Myocyte (in vitro differentiated cells): ENCODE results near the gene EFNA2. TPM values are rescaled to one million over a fixed set of nuclear protein-coding genes. Genes with fewer than 3 reads are reported as not detected.
A peak's percentile ranks its signal among the peaks of the same experiment; 100 is the strongest.
"Not testable (repeated sequence)": the region's sequence is repeated elsewhere in the genome, so short reads cannot be mapped to it uniquely, and the experiment has no call there.

Experiments used
- DNase-seq: peaks from one replicate; pipeline ENCODE4 v3.0.0-alpha.2; 2012; ENCODE audit warnings: low read depth
- total RNA-seq: library from RNA; depleted of rRNA; stranded (reverse); fragments of >200 nt; gene quantifications from 2 replicates; pipeline ENCODE4 v1.2.3, GENCODE V29; 2014

Gene EFNA2
- total RNA-seq, 1 donor from 2014 or later: not detected

DNA sequence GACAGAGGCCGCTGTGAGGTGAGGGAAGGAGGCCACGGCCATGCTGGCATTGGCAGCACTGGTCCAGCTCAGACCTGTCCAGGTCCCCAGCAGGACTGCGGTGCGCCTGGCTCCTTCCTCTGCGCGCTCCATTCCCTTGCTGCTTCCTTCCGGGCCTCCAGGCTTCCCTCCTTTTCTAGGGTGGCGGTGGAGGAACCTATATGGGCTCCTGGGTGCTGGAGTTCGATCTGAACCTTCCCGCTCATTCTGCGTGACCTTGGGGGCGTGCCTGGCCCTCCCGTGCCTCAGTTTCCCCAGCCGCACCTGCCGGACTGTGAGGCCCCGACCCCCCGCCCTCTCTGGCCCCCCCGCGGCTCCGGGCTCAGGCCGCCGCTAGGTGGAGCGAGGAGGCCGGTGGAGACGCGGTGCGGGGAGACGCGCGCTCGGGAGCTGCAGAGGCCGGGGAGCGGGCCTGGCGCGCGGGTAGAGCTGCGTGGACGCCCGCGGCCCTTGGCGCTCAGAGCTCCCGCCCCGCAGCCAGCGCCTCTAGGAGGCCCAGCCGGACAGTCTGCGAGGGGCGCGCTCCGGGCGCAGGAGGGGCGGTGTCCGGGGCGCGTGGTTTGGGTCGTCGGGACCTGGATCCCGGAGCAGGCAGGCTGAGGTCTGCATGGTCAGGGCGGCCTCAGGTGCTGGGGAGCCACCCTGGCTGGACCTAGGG is 29.9 kb downstream of the EFNA2 start:
- peak; percentile 40 for DNase-seq

DNA sequence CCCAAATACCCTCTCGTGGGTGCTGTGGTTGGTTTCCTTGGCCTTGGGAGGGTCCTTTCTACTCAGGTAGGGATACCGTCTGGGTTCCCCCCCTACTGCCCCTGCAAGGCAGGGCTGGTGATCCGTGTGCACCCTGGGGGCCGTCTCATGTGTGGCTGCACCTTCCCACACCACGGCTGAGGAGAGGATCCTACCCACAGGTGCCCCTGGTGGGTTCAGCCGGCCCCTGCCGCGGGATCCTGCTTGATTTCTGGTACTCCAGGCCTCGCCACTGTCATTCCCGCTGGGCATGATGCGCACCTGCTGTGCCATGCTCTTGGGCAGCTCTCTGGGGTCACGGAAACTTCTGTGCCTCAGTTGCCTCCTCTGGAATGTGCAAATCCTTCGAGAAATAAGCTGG is 30.8 kb downstream of the EFNA2 start:
- no peak for DNase-seq

DNA sequence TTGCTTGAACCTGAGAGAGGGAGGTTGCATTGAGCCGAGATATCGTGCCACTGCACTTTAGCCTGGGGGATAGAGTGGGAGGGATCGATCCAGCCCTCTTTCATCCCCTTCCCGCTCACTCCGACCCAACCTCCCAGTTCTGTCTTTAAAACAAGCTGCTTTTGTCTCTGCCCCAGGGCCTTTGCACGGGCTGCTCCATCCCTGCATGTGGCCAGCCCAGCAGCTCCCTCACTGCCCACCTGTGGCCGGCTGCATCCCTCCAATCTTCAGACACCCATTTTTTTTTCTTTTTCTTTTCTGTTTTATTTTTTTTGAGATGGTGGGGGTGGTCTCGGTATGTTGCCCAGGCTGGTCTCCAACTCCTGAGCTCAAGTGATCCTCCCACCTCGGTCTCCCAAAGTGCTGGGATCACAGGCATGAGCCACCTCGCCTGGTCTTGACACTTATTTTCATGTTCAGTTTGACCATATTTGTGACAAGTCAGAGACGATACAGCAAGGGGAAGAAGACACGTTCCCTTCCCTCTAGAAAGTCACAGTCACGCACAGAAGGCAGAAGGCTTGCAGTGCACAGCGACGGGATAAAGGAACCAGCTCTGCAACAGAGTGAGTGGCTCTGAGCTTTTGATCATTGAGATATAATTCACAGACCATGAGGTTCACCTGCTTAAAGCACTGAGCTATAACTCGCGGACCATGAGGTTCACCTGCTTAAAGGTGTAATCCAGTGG is 31.8 kb downstream of the EFNA2 start:
- DNase-seq: no peak

DNA sequence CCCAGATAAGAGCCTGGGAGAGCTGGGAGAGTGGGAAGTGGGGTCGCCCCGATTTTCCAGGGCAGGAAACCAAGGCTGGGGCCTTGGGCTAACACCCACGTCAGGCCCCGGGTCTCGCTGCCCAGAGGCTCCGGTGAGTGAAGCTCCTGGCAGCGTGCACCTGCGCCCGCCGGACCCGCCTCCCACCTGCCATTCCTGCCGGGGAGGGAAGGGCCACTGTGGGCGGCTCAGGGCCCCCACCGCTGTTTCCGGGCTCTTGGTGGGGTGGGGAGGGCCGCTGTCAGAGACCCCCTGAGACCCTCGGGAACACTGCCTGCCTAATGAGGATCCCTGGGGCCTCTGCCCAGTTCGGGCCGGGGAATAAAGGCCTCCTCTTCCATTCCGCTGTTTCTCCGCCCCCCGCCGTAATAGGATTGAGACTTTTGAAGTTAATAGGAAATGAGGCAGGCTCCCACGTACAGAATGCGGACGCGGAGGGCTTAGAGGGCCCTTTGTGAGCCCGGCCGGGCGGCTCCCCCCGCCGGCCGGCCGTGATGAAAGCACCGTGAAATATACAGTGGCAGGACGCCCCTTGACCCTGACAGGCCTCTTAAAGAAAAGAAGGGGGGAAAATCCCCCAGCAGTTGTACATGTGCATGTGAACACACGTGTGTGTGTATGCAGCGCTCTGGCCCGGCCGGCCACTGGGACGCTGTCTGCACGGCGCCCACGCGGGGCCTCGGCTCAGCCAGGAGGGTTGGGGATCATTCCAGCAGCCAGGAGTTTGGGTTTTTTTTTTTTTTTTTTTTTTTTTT is 33.2 kb downstream of the EFNA2 start:
- DNase-seq: no peak

DNA sequence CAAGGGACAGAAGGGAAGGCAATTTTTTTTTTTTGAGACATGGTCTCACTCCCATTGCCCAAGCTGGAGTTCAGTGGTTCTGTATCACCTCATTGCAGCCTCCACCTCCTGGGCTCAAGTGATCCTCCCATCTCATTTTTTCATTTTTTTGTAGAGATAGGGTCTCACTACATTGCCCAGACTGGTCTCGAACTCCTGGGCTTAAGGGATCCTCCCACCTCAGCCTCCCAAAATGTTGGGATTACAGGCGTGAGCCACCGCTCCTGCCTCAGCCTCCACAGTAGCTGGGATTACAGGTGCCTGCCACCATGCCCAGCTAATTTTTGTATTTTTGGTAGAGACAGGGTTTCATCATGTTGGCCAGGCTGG is 34.6 kb downstream of the EFNA2 start:
- DNase-seq: not testable (repeated sequence)

DNA sequence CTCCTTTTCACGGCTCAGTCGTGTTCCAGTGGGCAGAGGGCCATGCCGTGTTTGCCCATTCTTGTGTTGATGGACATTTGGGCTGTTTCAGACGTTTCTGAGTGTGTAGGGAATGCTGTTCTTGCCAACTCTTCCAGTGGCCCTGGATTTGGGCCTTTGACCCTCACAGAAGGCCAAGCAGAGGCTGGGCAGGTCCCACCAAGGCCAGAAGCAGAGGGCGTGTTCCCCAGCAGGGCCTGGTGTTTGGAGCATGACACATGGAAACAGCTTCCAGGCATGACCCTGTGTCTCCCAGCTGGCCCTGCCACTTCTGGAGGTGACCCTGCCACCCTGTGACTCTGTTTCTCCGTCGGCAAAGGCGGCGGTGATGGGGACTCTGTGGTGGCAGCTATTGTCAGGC is 35.9 kb downstream of the EFNA2 start:
- DNase-seq: no peak

DNA sequence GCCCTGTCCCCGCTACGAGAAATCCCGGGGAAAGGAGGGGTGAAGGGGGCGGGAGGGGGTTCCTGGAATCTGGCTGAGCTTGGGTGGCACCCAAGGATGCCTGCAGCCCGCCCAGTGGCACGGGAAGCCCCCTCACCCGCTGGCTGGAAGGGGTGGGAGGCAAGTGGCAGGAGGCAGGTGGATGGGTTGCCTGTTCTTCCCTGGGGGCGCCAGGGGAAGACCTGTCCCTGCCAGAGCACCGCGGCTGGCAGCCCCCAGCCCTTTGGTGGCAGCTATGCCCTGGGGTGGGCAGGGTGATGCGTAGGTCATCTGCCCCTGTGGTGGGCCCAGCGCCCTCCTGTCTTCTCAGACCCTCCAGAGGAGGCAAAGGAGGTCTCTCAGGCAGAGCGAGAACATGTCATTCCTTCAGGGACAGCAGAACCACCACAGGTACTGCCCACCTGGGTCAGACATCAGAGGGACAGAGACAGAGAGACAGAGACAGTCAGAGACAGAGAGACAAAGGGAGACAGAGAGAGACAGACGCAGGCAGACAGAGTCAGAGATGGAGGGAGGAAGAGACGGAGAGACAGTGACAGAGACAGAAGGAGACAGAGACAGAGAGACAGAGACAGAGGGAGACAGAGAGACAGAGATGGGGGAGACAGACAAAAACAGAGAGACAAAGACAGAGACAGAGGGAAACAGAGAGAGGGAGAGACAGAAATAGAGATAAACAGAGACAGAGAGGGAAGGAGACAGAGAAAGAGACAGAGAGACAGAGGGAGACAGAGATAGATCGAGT is 36.7 kb downstream of the EFNA2 start:
- DNase-seq: no peak

DNA sequence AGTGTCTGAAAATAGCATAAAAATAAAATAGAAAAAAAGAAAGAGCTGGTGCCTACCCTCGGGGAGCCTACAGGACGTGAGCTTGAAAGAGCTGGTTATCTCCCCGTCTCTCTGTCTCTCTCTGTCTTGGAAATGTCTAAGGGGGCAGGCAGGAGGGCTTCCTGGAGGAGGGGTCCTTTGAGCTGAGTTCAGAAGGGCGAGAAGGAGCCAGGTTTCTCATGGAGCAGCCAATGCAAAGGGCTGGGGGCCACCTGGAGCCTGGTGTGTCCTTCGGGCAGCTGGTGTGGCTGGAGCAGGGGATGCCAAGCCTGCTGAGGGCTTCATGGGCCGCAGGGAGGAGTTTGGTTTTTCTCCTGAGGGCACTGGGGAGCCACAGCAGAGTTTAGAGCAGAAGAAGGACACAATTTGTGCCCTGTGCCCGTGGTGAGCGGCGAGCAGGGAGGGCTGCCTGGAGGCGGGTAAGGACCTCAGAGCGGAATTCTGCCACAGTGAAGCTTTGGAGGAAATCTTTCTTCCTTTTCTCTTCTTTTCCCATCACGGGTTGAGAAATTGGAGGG is 38.7 kb downstream of the EFNA2 start:
- DNase-seq: no peak

DNA sequence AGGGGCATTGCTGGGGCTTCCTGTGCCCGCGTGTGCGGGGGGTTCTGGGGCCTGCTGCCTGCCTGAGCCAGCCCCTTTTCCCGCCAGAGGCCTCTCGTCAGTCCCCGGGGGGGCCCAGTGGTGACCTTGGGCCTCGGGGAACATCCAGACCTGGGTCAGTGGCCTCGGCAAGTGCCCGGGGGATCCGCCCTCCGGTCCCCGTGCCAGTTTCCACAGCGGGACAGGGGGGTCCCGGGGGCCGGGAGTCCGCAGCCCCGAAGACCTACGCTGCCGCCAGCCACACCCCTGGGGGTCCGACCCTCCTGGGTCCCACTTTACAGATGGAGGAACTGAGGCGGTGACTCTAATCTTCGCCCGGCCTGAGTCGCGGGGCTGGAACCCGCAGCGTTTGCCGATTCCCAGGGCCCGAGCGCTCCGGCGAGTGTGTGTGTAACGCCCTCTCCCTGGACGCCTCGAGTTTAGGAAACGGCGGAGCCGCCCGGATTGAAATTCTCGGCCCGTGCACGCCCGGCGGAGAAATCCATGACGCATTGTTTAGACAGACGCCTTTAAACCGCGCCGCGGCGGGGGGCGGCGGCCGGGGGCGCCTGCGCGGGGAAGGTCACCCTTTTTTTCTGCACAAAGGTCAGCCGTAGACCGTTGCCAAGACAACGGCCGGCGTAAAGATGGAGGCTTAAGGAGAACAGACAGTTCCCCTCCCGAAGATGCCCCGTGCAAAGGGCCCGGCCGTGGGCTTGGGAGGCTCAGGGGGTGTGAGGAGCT is 39.3 kb downstream of the EFNA2 start:
- peak; percentile 76 for DNase-seq

DNA sequence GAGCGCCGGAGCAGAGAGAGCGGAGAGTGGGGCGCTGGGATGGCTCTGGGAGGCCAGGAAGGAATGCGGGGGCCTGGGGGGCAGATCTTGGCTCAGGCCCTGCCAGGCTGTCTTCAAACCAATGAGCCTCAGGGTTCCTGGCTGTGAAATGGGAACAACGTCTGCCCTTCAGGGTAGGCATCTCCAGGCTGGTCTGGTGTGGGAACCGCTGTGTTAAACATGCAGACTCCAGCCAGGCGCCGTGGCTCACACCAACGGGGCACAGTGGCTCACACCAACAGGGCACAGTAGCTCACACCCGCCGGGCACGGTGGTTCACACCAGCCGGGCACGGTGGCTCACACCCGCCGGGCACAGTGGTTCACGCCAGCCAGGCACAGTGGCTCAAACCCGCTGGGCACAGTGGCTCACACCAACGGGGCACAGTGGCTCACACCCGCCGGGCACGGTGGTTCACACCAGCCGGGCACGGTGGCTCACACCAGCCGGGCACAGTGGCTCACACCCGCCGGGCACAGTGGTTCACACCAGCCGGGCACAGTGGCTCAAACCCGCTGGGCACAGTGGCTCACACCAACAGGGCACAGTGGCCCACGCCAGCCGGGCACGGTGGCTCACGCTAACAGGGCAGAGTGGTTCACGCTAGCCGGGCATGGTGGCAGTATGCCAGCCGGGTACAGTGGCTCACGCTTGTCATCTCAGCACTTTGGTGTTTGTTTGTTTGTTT is 40.1 kb downstream of the EFNA2 start:
- DNase-seq: no peak

DNA sequence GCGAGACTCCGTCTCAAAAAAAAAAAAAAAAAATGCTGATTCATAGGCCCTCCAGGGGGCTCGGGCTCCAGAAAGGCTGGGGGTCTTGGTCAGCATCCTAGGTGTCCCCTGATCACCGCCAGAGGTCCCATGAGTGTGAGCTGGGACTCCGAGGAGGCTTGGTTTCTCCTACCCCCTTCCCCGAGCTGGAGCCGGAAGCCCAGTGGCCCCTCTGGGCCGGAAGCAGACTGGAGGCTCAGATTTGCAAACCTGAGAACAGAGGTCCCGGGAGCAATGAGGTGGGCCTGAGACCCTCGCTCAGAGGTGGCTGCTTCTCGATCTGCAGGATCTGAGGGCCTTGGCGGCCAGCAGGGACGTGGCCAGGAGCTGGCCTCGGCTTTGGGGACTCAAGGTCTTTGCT is 41.5 kb downstream of the EFNA2 start:
- DNase-seq: no peak

DNA sequence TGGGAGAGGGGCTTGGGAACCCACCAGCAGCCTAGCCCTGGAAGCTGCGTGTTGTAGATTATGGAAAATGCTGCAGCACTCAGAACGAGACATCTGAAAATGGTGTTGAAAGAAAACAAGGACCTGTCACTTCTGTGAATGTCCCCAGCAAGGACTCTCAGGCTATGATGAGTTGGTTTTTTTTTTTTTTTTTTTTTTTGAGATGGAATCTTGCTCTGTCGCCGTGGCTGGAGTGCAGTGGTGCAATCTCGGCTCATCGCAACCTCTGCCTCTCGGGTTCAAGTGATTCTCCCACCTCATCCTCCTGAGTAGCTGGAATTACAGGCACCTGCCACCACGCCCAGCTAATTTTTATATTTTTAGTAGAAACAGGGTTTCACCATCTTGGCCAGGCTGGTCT is 46.5 kb downstream of the EFNA2 start:
- DNase-seq: not testable (repeated sequence)

DNA sequence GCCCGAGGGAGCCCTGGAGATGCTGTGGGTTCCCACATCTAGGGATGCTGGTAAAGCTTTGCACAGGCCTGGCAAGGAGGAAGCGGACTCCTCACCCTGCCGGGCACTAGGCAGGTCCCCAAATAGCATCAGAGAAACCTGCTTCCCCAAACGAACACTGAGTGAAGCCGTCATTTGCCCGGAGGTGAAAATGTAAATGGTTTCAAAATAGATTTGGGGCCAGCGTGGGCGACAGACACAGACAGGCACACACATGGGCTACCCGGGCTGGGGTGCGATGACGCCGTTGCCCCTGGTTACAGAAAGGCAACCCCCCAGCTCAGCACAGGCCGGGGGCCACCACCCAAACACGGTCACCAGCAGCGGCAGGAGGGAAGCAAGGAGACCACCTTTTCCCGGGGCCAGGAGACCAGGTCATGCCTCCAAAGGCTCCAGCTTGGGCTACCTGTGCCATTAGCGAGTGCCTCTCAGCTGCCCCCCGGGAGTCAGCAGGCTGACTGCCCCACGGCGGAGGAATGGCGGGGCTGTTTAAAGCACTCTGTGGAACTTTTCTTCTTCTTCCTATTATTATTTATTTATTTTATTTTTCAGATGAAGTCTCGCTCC is 50.5 kb downstream of the EFNA2 start:
- no peak for DNase-seq

DNA sequence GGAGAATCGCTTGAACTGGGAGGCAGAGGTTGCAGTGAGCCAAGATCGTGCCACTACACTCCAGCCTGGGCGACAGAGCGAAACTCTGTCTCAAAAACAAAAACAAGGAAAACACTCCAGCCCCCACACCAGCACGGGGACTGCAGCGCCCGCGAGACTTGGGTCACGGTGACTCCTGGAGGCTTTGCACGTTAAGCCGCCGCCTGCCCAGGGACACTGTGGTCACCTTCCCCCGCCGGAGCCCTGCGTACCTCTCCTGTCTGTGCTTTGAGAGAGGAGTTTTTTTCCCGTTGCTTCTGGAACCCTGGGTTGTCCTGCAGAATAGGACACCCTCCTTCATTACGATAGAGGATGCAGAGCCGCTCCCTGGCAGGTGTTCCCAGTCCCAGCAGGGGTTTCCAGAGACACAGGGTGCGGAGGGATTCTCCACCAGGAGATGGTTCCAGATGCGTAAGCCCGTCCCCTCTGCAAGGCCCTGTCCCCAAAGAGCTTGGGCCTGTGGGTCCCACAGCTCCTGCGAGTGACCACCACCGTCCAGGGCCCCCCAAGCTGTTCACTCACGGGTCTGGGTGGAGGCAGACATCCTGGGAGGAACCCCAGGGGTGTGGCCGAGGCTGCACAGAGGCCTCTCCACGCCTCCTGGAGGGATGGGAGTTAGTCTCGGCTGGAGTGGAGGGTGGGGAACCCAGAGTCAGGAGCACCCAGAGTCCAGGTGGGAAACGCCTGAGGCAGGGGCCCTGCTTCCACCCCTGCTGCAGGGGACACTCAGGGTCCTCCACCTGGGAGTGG is 55.2 kb downstream of the EFNA2 start:
- DNase-seq: no peak

DNA sequence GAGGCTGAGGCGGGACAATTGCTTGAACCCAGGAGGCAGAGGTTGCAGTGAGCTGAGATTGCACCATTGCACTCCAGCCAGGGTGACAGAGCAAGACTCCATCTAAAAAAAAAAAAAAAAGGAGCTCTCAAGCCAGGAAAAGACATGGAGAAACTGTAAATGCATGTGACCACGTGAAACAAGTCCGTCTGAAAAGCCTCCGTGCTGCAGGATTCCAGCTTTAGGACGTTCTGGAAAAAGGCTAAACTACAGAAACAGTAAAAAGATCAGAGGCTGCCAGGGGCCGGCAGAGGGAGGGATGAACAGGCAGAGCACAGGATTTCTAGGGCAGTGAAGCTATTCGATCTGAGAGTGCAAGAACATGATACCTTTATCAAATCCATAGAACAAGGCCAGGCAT is 57.4 kb downstream of the EFNA2 start:
- DNase-seq: no peak

DNA sequence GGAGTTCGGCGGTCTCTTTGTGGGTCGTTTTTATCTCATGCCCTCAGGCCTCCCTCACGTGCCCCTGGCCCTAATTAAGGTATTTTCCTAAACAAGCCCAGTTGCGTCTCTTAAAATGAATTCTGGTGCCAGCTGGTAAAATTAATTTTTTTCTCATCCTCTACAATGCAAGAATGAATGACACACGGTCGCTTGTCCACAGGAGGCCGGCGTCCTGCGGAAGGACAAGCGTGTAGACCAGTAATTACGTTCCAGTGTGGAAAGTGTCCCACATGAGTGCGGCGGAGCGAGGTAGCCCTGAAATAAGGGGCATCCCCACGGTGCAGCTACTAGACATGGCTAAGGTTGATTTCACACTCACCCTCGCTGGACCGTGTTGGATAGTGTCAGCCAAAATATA is 63.5 kb downstream of the EFNA2 start:
- no peak for DNase-seq

DNA sequence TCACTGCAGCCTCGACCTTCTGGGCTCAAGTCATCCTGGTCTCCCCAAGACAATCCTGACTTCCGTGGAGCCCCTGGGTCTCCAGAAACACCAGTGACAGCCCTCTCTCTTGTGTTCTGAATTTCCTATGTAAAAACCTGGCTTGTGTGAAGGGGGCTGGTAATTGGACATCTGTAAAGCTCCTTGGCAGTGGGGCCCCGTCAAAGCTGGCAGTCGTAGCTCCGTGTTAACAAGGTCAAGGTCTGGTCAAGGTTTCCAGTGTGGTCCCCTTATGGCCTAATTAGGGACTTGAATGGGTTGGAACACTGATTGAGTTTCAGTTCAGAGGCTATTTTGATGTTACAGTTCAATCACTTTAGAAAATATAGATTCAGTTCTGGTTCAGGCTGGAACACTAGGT is 65.2 kb downstream of the EFNA2 start:
- DNase-seq: no peak
